Mucosa of descending colon (tissue), 3 donors: ENCODE results near the gene RPS6KC1. TPM values are rescaled to one million over a fixed set of nuclear protein-coding genes. Genes with fewer than 3 reads are reported as not detected.
"Not testable (repeated sequence)": the region's sequence is repeated elsewhere in the genome, so short reads cannot be mapped to it uniquely, and the experiment has no call there.

Source experiments
- ATAC-seq: fragments of 200-7000 bp; cut with Tn5 transposase; one replicate; pipeline ENCODE4 v1.9.1; 2020; ENCODE audit warnings: mild to moderate bottlenecking, moderate library complexity
- DNase-seq, 3 donors: peaks; one replicate each; pipeline ENCODE4 v3.0.0-alpha.2; 2020
- H3K36me3 ChIP-seq: fragments of 200-600 bp; one replicate; pipeline ENCODE4 v1.8.0; 2021; ENCODE audit warnings: low read depth, mild to moderate bottlenecking
- H3K4me1 ChIP-seq: fragments of 200-600 bp; one replicate; pipeline ENCODE4 v1.8.0; 2021; ENCODE audit warnings: low read depth, mild to moderate bottlenecking
- H3K4me3 ChIP-seq: fragments of 200-600 bp; one replicate; pipeline ENCODE4 v1.8.0; 2021; ENCODE audit warnings: mild to moderate bottlenecking
- H3K9me3 ChIP-seq: fragments of 200-600 bp; one replicate; pipeline ENCODE4 v1.8.0; 2021; ENCODE audit warnings: mild to moderate bottlenecking
- CTCF ChIP-seq: fragments of 200-600 bp; IDR thresholded peaks from one replicate; pipeline ENCODE4 v1.8.0; 2022; ENCODE audit warnings: antibody characterized with exemption, mild to moderate bottlenecking
- intact Hi-C, 2 donors: fragments of 100-400 bp; cut with DNase I in 1 of 2; cut with micrococcal nuclease in 1 of 2; formaldehyde crosslinking; loops; one replicate each; pipeline versions ENCODE4 v1.11.0 to v1.11.1; 2022; cut with DNase I, micrococcal nuclease
- total RNA-seq, 3 donors: library from RNA; stranded (reverse); fragmentation: NEBNext Ultra II Directional in 2 of 3; extraction: Animal tissue kit (Norgen Biotek cat#: 25700) in 2 of 3; gene quantifications; one replicate each; pipeline versions ENCODE4 v1.2.1 to v1.2.4, GENCODE V29; 2021 to 2023
- donor health status: DM: no; HTN: no; CAD: no; lungs with moderate emphysema.
- donor health status: DM: no; HTN: no; CAD: no.
- donor health status: DM: no; HTN: yes; CAD: no.

Gene RPS6KC1
- total RNA-seq, 3 donors from 2014 or later: 9.0 to 23.4 (median 9.2) TPM

DNA sequence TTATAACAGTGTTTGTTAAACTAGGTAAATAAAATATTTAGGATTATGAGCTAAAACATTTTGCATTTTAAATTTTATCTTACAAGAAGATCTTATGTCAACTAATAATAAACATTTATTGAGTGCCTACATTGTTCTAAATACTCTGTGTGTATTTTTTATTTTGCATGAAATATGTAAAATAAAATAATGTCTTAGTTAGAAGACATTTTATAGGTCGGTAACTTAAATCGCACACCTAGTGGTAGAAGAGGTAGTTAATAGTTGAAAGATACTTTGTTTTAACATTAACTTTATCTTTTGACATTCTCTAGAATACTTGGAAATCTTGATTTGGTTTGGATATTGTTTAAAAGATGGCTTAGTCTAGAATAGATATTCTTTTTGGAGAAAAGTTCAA is 60.5 kb downstream of the RPS6KC1 start:
- intact Hi-C loops: no loop called here
- DNase-seq: no peak
- H3K4me1 ChIP-seq: no peaks in the 10 kb centered on the region
- no peak for ATAC-seq
- H3K36me3 ChIP-seq: no peaks in the 10 kb centered on the region
- no peak for TF ChIP-seq CTCF
- H3K4me3 ChIP-seq: no peak overlapping the region
- H3K9me3 ChIP-seq: no peaks in the 10 kb centered on the region

- intact Hi-C loops, H3K9me3 ChIP-seq, DNase-seq, H3K36me3 ChIP-seq, ATAC-seq, H3K4me3 ChIP-seq, H3K4me1 ChIP-seq: not testable (repeated sequence)
These were observed 61.7 kb downstream of the RPS6KC1 start for GRCh38 chr1:213112723-213113122.

- ATAC-seq, H3K4me3 ChIP-seq, H3K4me1 ChIP-seq, H3K9me3 ChIP-seq, DNase-seq, H3K36me3 ChIP-seq, intact Hi-C loops: not testable (repeated sequence)
These were observed 66.7 kb downstream of the RPS6KC1 start for GRCh38 chr1:213117699-213118180.

DNA sequence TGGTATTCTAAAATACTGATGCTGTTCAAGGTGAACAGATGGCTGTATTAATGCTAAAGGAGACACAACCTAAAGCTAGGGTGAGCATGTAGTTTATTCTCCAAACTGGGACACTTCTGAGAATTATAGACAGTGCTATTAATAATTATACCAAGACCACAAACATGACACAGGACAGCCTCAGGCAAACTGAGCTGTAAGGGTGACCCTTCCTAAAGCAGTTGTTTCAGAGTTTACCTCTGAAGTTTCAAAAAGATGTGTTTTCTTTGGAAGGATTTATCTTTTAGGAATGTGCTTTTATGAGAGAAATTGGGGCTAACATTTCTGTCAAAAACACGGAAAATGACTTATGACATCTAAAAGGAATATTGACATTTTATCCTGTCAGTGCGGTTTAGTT is 68.8 kb downstream of the RPS6KC1 start:
- no peak for ATAC-seq
- no peak for TF ChIP-seq CTCF
- H3K36me3 ChIP-seq: no peaks in the 10 kb centered on the region
- H3K9me3 ChIP-seq: no peaks in the 10 kb centered on the region
- no peak overlapping the region for H3K4me3 ChIP-seq
- intact Hi-C loops: no loop called here
- no peak for DNase-seq
- no peaks in the 10 kb centered on the region for H3K4me1 ChIP-seq

DNA sequence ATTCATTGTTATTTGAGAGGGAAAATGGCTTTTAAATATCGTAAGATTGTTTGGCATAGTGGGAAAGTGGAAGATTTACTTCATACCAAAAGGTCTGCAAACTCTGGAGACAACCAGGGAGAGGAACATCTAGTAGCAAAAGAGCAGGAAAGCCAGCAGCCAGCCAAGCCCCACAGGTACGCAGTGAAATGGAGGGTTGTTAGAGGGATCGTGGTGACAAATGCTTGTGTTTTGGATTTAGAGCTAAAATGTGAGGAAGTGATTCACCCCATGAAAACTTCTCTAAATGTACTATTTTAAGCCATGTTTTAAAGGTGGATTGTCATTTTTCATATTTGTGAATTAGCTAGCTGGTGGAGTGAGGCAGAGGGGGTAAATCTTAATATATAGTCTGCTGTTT is 69.3 kb downstream of the RPS6KC1 start:
- TF ChIP-seq CTCF: no peak
- no peak for ATAC-seq
- Histone ChIP-seq H3K36me3 (no peaks in the 10 kb centered on the region), H3K4me1 (no peaks in the 10 kb centered on the region), H3K4me3 (no peak overlapping the region), H3K9me3 (no peaks in the 10 kb centered on the region)
- DNase-seq: no peak
- intact Hi-C loops: no loop called here

GRCh38 chr1:213120961-213121360 is 69.9 kb downstream of the RPS6KC1 start:
- H3K4me3 ChIP-seq: no peak overlapping the region
- no peaks in the 10 kb centered on the region for H3K4me1 ChIP-seq
- no peak for DNase-seq
- intact Hi-C loops: no loop called here
- no peaks in the 10 kb centered on the region for H3K9me3 ChIP-seq
- TF ChIP-seq CTCF: no peak
- ATAC-seq: no peak
- no peaks in the 10 kb centered on the region for H3K36me3 ChIP-seq

- Histone ChIP-seq H3K36me3 (no peaks in the 10 kb centered on the region), H3K4me3 (no peak overlapping the region), H3K9me3 (no peaks in the 10 kb centered on the region), H3K4me1 (no peaks in the 10 kb centered on the region)
- intact Hi-C loops: no loop called here
- ATAC-seq (no peak), DNase-seq (peak in 1 of 3 donors; percentile 19)
- no peak for TF ChIP-seq CTCF
These were observed 71.5 kb downstream of the RPS6KC1 start for GRCh38 chr1:213122514-213122929.
